GM12864 (cell line): ENCODE results near the gene PACS1.

ENCODE experiments used
- DNase-seq: peaks from one replicate; pipeline ENCODE4 v3.0.0-alpha.2; 2011; ENCODE audit warnings: low read depth
- H3K4me3 ChIP-seq: 2 replicates; pipeline ENCODE4 v1.5.1; 2011; ENCODE audit warnings: mild to moderate bottlenecking, low read depth, low read length, control low read depth
- TF ChIP-seq, protein P1 (sequence below): IDR thresholded peaks from 2 replicates; pipeline ENCODE4 v1.5.1; 2011; ENCODE audit warnings: low read depth, mild to moderate bottlenecking, moderate library complexity, low read length, control low read depth, inconsistent platforms; ENCODE audit errors: missing control alignments

Gene PACS1

DNA sequence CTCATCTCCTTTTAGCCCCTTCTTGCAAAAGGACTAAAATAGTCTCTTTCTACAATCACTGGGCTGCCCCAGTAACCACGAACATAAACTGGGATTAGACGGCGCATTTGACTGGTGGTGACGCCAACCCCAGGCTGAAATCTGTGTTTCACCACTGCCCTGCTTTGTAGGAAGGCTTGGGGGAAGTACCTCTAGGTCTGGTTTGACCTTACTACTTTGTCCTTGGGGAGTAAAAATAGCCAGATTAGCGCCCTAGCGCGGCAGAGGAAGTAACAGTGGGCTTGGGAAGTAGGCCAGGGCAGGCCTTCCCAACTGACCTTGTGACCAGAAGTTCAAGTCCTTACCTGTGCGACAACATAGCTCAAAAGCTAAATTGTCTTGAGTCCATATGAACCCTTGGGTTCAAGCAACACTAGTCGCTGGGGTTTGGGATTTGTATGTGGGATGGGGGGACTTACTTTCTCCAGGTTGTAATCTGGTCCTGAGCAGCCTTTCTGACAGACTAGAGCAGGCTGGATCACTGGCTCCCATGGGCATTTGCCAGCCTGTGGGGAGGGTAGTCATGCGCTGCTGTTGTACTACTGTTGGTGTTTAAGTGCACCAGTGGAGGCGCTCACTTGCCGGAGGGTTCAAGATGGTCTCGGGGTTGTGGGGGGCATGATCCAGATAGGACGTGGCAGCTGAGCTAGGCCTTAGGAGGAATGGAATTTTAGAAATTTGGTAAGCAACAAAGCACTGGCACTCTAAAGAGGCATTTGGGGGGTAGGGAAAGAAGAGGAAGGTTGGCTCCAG lies 953 bp upstream of the PACS1 start:
- TF ChIP-seq, protein P1, sequence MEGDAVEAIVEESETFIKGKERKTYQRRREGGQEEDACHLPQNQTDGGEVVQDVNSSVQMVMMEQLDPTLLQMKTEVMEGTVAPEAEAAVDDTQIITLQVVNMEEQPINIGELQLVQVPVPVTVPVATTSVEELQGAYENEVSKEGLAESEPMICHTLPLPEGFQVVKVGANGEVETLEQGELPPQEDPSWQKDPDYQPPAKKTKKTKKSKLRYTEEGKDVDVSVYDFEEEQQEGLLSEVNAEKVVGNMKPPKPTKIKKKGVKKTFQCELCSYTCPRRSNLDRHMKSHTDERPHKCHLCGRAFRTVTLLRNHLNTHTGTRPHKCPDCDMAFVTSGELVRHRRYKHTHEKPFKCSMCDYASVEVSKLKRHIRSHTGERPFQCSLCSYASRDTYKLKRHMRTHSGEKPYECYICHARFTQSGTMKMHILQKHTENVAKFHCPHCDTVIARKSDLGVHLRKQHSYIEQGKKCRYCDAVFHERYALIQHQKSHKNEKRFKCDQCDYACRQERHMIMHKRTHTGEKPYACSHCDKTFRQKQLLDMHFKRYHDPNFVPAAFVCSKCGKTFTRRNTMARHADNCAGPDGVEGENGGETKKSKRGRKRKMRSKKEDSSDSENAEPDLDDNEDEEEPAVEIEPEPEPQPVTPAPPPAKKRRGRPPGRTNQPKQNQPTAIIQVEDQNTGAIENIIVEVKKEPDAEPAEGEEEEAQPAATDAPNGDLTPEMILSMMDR = peak; percentile 48
- peak overlapping the region; percentile 56 for H3K4me3 ChIP-seq
- DNase-seq = peak; percentile 59

DNA sequence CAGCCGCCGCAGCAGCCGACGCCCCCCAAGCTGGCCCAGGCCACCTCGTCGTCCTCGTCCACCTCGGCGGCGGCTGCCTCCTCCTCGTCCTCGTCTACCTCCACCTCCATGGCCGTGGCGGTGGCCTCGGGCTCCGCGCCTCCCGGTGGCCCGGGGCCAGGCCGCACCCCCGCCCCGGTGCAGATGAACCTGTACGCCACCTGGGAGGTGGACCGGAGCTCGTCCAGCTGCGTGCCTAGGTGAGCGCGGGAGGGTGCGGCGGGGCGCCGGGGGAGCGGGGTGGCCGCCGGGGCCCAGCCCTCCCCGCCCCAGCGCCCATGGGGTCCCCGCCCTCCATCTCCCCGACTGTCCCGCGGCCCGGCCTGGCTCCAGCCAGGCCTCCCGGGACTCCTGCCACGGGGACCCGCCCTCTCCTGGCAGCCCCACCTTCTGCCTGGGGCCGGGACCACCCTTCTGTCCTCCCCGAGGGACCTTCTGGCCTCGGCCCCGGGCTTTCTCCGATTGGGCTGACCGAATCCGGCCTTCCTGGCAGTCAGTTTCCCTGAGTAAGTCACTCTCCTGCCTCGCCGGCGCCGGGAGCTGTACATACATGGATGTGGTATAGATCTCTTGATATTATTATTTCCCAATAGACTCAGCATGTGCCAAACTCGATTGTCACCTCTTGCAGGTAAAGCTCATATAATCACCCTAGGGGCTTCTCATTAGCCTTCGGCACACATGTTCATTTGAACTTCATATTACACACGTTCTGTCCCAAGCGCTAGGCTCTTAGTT lies 720 bp downstream of the PACS1 start:
- H3K4me3 ChIP-seq = peak overlapping the region; percentile 56
- DNase-seq = no peak

DNA sequence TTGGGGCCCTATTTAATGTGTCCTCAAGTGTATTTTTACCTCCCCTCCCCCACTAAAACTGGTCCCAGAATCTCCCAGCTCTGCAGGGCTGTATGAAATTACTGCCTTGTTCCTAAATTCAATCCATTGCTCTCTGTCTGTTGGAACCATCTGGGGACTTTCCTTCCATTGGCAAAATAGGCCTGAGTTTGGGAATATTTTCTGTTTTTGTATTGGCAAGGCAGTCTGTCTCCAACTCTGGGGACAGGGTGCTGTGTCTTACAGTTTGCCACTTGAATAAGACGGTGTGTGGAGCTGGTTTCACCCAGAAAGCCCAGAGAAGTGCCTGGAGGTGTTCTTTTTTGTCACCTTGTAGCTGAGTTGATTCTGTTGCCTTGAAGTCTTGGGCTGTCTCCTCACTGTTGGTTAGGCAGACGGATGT lies 1.3 kb downstream of the PACS1 start:
- TF ChIP-seq, protein P1 = no peak
- DNase-seq = no peak
- peak overlapping the region; percentile 56 for H3K4me3 ChIP-seq

More for the DNA sequence above, 720 bp downstream of the PACS1 start:
- TF ChIP-seq, protein P1 = no peak

DNA sequence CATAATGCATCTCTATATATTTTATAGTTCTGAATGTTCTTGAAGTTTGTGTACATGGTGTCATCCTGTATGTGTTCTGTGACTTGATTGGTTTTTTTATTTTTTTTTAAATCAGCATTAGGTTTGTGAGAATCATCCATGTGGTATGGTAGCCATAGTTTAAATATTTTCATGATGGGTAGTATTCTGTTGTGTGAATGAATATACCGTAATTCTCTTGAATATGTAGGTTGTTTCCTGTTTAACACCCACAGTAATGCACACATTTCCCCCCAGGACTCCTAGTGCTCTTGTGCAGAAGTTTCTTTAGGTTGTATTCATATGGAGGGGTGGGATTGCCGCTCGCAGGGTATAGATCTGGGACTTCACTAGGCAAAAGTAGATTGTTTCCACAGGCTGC lies 2.0 kb downstream of the PACS1 start:
- H3K4me3 ChIP-seq = peak overlapping the region; percentile 56
- TF ChIP-seq, protein P1 = no peak

DNA sequence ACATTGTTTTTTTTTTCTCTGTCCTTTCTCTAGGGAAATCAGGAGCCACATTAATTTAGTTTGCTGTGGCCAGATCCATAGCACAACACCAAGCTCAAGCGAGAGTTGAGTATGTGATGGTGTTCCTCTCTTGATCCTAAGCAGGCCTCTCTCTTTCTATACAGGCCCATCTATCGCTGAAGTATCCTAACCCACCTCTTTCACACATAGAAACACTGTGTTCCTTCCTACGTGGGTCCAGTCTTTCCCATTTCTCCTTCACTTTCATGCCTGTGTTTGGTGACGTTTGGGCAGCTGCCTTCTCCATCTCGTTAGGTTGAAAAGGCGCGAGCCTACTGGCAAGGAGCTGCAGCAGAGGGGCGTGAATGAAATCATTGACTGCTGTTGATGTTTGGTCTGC lies 2.4 kb downstream of the PACS1 start:
- TF ChIP-seq, protein P1 = no peak
- peak overlapping the region; percentile 56; the same call in 1 of the 2 replicates for H3K4me3 ChIP-seq
- no peak for DNase-seq

More for the DNA sequence above, 2.0 kb downstream of the PACS1 start:
- no peak for DNase-seq

DNA sequence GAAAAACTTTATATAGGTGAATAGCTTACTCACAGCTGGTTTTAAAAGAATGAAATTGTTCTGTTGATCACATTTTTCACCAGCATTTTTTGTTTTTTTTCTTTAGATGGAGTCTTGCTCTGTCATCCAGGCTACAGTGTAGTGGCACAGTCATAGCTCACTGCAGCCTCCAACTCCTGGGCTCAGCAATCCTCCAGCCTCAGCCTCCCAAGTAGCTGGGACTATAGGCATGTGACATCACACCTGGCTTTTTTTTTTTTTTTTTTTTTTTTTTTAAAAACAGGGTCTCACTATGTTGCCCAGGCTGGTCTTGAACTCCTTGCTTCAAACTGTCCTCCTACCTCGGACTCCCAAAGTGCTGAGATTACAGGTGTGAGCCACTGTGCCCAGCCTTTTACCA lies 3.6 kb downstream of the PACS1 start:
- TF ChIP-seq, protein P1 = no peak
- DNase-seq = no peak
- H3K4me3 ChIP-seq = no peak overlapping the region
